HepG2 (cell line): ENCODE results near the gene RIPK1. TPM values are rescaled to one million over a fixed set of nuclear protein-coding genes. Genes with fewer than 3 reads are reported as not detected.
"Not testable (repeated sequence)": the region's sequence is repeated elsewhere in the genome, so short reads cannot be mapped to it uniquely, and the experiment has no call there.

Experiments
- ARID2 ChIP-seq: sonication (generic); formaldehyde crosslinking; IDR thresholded peaks from 2 replicates; pipeline ENCODE4 v1.8.1; 2022; ENCODE audit warnings: mild to moderate bottlenecking, missing genetic modification reagents, borderline replicate concordance
- EED ChIP-seq: sonication (generic); formaldehyde crosslinking; IDR thresholded peaks from 2 replicates; pipeline ENCODE4 v1.5.0; 2020; ENCODE audit warnings: mild to moderate bottlenecking, missing genetic modification reagents
- GABPB1 ChIP-seq: IDR thresholded peaks from 2 replicates; pipeline ENCODE4 v1.6.1; 2016; ENCODE audit warnings: mild to moderate bottlenecking, missing genetic modification reagents, moderate library complexity, missing compliant biosample characterization
- MEIS1 ChIP-seq: sonication (generic); formaldehyde crosslinking; IDR thresholded peaks from 2 replicates; pipeline ENCODE4 v1.9.0; 2021; ENCODE audit warnings: mild to moderate bottlenecking, missing genetic modification reagents, moderate library complexity, borderline replicate concordance
- MTA1 ChIP-seq: sonication (generic); formaldehyde crosslinking; IDR thresholded peaks from 2 replicates; pipeline ENCODE4 v1.4.0; 2020; ENCODE audit warnings: missing genetic modification reagents, mild to moderate bottlenecking, borderline replicate concordance
- RBFOX2 ChIP-seq: fragments of 200-400 bp; formaldehyde crosslinking; IDR thresholded peaks from 2 replicates; pipeline ENCODE4 v1.6.1; 2017; ENCODE audit warnings: low read depth, mild to moderate bottlenecking, low read length
- SOX6 ChIP-seq, 2 experiments: fragments of 450-650 bp in 1 of 2; sonication (generic) in 1 of 2; formaldehyde crosslinking in 1 of 2; IDR thresholded peaks; 2 replicates each; pipeline versions ENCODE4 v1.4.0 to v1.6.1; 2017 to 2020; ENCODE audit warnings: antibody characterized with exemption in 1 of 2, mild to moderate bottlenecking in 1 of 2, missing genetic modification reagents in 1 of 2
- ZNF292 ChIP-seq: sonication (generic); formaldehyde crosslinking; IDR thresholded peaks from 2 replicates; pipeline ENCODE4 v1.8.1; 2022; ENCODE audit warnings: mild to moderate bottlenecking, low read depth, missing genetic modification reagents, borderline replicate concordance
- ZNF460 ChIP-seq: sonication (generic); formaldehyde crosslinking; IDR thresholded peaks from 2 replicates; pipeline ENCODE4 v1.5.1; 2020; ENCODE audit warnings: missing genetic modification reagents, mild to moderate bottlenecking, borderline replicate concordance
- polyA plus RNA-seq, 8 experiments: library from polyadenylated mRNA; depleted of rRNA in 3 of 8; stranded (reverse) in 7 of 8; unstranded in 1 of 8; fragments of >200 nt; fragmentation: Illumina TruSeq in 4 of 8; extraction: Trizol in 4 of 8; gene quantifications; 2 replicates each; pipeline versions ENCODE4 v1.2.1 to v1.2.3, GENCODE V29; 2011 to 2016; ENCODE audit warnings: low read depth in 4 of 8, missing spikeins in 1 of 8, mixed read lengths in 1 of 8; ENCODE audit not compliant: insufficient read depth in 1 of 8
- total RNA-seq, 5 experiments: library from RNA; depleted of rRNA; stranded (reverse); fragments of >200 nt; fragmentation: Illumina TruSeq; extraction: Trizol; gene quantifications; 2 replicates each; pipeline ENCODE4 v1.2.3, GENCODE V29; 2016; ENCODE audit warnings: low read depth in 1 of 5
- TF ChIP-seq, protein P1 (sequence below): sonication (generic); formaldehyde crosslinking; IDR thresholded peaks from 2 replicates; pipeline ENCODE4 v1.5.0; 2020; ENCODE audit warnings: mild to moderate bottlenecking, missing genetic modification reagents
- TF ChIP-seq, protein P2 (sequence below): sonication (generic); formaldehyde crosslinking; IDR thresholded peaks from 2 replicates; pipeline ENCODE4 v1.4.0; 2020; ENCODE audit warnings: missing genetic modification reagents

The RIPK1 gene
- total and polyA plus RNA-seq, 2 of the 13 experiments (the other 11 are each of a cell fraction or from before 2014, with no cell fraction given), result 9.0 to 10.3 TPM

DNA sequence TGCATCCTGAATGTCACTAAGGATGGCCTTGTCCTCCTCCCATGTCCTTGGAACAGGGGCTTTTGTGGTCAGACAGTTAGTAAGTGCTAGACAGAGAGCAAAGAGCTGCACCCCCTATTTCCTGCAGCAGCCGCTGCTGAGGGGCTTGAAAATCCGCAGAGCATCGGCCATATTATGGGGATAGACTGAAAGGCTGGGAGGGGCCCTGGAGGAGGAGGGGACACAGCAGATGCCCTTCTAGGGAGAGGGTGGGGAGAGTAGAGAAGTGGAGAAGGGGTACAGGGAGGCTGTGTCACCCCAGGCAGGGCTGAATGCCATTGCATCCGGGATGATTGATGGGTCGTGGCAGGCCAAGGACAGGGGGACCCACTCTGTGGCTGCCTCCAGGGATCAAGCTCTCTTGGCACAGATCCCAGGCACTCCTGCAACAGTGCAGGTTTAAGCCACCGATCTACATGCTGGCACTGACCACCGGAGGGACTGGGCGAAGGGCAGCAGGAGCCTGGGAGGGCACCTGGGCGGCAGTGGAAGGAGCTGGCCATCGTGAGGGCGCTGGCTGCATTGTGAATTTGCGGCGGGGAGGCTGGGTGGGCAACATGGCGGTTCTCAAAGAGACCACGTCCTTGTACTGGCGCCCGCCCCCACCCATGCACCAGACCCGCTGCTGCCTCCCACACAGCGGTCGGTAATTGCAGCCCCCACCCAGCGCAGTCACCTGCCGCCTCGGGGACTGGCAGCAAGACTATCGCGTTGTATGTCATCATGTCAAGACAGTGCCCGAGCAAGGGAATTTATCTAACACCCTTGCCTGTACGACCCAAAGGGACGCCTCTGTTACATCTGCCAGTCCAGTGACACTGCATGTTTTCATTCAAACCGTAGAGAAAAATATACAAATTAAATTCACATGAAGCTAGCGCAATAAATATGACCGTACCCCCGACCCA, 88.2 kb downstream of the RIPK1 start (continued):
- TF ChIP-seq SOX6 (IDR thresholded peaks at IDR 0.05), result not testable (repeated sequence)
- peak; percentile 33; the same call in 1 of the 2 replicates for TF ChIP-seq SOX6 (CRISPR knock-in tag; IDR thresholded peaks at IDR 0.05)
- 0 out of 2 replicates have a peak, but pooled peaks have one; percentile 5 for TF ChIP-seq MEIS1 (CRISPR knock-in tag)
- TF ChIP-seq, protein P1, sequence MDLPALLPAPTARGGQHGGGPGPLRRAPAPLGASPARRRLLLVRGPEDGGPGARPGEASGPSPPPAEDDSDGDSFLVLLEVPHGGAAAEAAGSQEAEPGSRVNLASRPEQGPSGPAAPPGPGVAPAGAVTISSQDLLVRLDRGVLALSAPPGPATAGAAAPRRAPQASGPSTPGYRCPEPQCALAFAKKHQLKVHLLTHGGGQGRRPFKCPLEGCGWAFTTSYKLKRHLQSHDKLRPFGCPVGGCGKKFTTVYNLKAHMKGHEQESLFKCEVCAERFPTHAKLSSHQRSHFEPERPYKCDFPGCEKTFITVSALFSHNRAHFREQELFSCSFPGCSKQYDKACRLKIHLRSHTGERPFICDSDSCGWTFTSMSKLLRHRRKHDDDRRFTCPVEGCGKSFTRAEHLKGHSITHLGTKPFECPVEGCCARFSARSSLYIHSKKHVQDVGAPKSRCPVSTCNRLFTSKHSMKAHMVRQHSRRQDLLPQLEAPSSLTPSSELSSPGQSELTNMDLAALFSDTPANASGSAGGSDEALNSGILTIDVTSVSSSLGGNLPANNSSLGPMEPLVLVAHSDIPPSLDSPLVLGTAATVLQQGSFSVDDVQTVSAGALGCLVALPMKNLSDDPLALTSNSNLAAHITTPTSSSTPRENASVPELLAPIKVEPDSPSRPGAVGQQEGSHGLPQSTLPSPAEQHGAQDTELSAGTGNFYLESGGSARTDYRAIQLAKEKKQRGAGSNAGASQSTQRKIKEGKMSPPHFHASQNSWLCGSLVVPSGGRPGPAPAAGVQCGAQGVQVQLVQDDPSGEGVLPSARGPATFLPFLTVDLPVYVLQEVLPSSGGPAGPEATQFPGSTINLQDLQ (CRISPR knock-in tag), result 0 out of 2 replicates have a peak, but pooled peaks have one; percentile 15
- TF ChIP-seq ZNF292, result peak; percentile 13; the same call in 1 of the 2 replicates
- peak; percentile 53; the same call in 1 of the 2 replicates for TF ChIP-seq RBFOX2
- TF ChIP-seq GABPB1, result peak; percentile 11; the same call in 1 of the 2 replicates
- 0 out of 2 replicates have a peak, but pooled peaks have one; percentile 38 for TF ChIP-seq EED (CRISPR knock-in tag)
- TF ChIP-seq MTA1 (CRISPR knock-in tag), result peak; percentile 8; the same call in 1 of the 2 replicates
- TF ChIP-seq, protein P2, sequence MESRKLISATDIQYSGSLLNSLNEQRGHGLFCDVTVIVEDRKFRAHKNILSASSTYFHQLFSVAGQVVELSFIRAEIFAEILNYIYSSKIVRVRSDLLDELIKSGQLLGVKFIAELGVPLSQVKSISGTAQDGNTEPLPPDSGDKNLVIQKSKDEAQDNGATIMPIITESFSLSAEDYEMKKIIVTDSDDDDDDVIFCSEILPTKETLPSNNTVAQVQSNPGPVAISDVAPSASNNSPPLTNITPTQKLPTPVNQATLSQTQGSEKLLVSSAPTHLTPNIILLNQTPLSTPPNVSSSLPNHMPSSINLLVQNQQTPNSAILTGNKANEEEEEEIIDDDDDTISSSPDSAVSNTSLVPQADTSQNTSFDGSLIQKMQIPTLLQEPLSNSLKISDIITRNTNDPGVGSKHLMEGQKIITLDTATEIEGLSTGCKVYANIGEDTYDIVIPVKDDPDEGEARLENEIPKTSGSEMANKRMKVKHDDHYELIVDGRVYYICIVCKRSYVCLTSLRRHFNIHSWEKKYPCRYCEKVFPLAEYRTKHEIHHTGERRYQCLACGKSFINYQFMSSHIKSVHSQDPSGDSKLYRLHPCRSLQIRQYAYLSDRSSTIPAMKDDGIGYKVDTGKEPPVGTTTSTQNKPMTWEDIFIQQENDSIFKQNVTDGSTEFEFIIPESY, result peak; percentile 52
- TF ChIP-seq ZNF460 (CRISPR knock-in tag), result peak; percentile 56
- peak; percentile 78; the same call in 1 of the 2 replicates for TF ChIP-seq ARID2 (CRISPR knock-in tag)
